Mucosa of descending colon (tissue), 3 donors: ENCODE measurements around the gene GLIS1. TPM values are rescaled to one million over a fixed set of nuclear protein-coding genes. Genes with fewer than 3 reads are reported as not detected.

Source experiments
- ATAC-seq: fragments of 200-7000 bp; cut with Tn5 transposase; one replicate; pipeline ENCODE4 v1.9.1; 2020; ENCODE audit warnings: mild to moderate bottlenecking, moderate library complexity
- DNase-seq, 3 donors: peaks; one replicate each; pipeline ENCODE4 v3.0.0-alpha.2; 2020
- H3K36me3 ChIP-seq: fragments of 200-600 bp; one replicate; pipeline ENCODE4 v1.8.0; 2021; ENCODE audit warnings: low read depth, mild to moderate bottlenecking
- H3K4me1 ChIP-seq: fragments of 200-600 bp; one replicate; pipeline ENCODE4 v1.8.0; 2021; ENCODE audit warnings: low read depth, mild to moderate bottlenecking
- H3K4me3 ChIP-seq: fragments of 200-600 bp; one replicate; pipeline ENCODE4 v1.8.0; 2021; ENCODE audit warnings: mild to moderate bottlenecking
- H3K9me3 ChIP-seq: fragments of 200-600 bp; one replicate; pipeline ENCODE4 v1.8.0; 2021; ENCODE audit warnings: mild to moderate bottlenecking
- intact Hi-C, 2 donors: fragments of 100-400 bp; cut with DNase I in 1 of 2; cut with micrococcal nuclease in 1 of 2; formaldehyde crosslinking; loops; one replicate each; pipeline versions ENCODE4 v1.11.0 to v1.11.1; 2022; cut with DNase I, micrococcal nuclease
- total RNA-seq, 3 donors: library from RNA; stranded (reverse); fragmentation: NEBNext Ultra II Directional in 2 of 3; extraction: Animal tissue kit (Norgen Biotek cat#: 25700) in 2 of 3; gene quantifications; one replicate each; pipeline versions ENCODE4 v1.2.1 to v1.2.4, GENCODE V29; 2021 to 2023
- TF ChIP-seq, protein P1 (sequence below): fragments of 200-600 bp; IDR thresholded peaks from one replicate; pipeline ENCODE4 v1.8.0; 2022; ENCODE audit warnings: antibody characterized with exemption, mild to moderate bottlenecking
- donor health status: DM: no; HTN: no; CAD: no; lungs with moderate emphysema.
- donor health status: DM: no; HTN: no; CAD: no.
- donor health status: DM: no; HTN: yes; CAD: no.

The GLIS1 gene
- total RNA-seq, 3 donors from 2014 or later = 0.09 to 0.24 (median 0.14) TPM

DNA sequence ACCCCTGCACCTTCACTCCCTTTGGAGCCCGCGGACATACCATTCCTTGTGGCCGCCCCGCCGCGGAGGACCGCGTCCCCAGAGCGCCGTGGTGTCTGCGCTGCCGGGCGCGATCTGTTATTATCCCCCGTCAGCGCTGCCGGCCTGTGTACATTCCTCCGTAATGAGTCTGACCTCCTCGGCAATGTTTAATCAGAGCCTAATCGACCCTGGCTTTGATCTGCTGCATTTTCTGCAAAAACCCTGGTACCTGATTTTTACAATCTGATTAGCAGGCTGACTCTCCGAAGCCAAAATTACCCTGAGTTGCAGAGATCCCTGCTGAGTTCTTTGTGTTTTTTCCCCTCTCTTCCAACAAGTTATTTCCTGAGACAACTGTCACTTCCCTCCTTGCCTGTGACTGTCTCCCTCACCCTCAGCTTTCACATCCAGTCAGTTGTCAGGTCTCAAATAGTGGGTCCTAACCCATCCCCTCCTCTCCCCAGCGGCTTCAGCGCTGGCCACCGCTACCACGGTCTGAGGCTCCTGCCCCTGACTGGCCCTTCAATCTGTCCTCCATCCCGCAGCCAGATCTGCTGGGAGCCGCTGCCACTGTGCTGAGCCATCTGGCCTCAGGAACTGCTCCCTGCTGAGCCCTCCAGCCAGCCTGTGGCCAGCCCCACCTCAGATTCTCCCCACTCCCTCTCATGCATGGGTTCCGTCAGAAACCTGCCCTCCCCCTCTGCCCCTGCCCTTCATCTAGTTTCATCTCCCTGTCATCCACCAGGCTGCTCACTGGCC, 53.5 kb downstream of the GLIS1 start:
- intact Hi-C loops = no loop called here
- no peak for DNase-seq
- no peak overlapping the region for H3K4me3 ChIP-seq
- peaks cover 9% of the 10 kb centered on the region for H3K4me1 ChIP-seq
- peak; percentile 27 for ATAC-seq
- no peaks in the 10 kb centered on the region for H3K36me3 ChIP-seq
- TF ChIP-seq, protein P1, sequence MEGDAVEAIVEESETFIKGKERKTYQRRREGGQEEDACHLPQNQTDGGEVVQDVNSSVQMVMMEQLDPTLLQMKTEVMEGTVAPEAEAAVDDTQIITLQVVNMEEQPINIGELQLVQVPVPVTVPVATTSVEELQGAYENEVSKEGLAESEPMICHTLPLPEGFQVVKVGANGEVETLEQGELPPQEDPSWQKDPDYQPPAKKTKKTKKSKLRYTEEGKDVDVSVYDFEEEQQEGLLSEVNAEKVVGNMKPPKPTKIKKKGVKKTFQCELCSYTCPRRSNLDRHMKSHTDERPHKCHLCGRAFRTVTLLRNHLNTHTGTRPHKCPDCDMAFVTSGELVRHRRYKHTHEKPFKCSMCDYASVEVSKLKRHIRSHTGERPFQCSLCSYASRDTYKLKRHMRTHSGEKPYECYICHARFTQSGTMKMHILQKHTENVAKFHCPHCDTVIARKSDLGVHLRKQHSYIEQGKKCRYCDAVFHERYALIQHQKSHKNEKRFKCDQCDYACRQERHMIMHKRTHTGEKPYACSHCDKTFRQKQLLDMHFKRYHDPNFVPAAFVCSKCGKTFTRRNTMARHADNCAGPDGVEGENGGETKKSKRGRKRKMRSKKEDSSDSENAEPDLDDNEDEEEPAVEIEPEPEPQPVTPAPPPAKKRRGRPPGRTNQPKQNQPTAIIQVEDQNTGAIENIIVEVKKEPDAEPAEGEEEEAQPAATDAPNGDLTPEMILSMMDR = no peak
- no peaks in the 10 kb centered on the region for H3K9me3 ChIP-seq

DNA sequence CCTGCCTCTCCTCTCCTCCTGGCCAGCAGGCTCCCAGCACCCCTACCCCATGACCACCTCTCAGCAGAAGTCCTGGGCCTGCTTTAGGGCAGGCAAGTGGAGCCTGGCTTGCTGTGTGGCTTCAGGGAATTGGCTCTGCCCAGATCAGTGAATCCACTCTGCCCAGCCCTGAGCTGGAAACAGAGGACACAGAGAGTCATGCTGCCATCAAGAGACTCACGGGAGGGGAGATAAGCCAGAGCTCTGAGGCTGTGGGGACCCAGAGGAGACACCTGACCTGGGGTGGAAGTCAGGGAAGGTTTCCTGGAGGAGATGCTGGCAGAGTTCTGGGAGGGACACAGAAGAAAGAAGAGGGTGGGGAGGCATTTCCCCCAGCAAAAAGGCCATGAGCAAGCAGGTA, 54.2 kb downstream of the GLIS1 start:
- no peaks in the 10 kb centered on the region for H3K9me3 ChIP-seq
- TF ChIP-seq, protein P1 = no peak
- DNase-seq (no peak), ATAC-seq (no peak)
- intact Hi-C loops = no loop called here
- H3K4me3 ChIP-seq = no peak overlapping the region
- H3K4me1 ChIP-seq = peaks cover 9% of the 10 kb centered on the region
- H3K36me3 ChIP-seq = no peaks in the 10 kb centered on the region

DNA sequence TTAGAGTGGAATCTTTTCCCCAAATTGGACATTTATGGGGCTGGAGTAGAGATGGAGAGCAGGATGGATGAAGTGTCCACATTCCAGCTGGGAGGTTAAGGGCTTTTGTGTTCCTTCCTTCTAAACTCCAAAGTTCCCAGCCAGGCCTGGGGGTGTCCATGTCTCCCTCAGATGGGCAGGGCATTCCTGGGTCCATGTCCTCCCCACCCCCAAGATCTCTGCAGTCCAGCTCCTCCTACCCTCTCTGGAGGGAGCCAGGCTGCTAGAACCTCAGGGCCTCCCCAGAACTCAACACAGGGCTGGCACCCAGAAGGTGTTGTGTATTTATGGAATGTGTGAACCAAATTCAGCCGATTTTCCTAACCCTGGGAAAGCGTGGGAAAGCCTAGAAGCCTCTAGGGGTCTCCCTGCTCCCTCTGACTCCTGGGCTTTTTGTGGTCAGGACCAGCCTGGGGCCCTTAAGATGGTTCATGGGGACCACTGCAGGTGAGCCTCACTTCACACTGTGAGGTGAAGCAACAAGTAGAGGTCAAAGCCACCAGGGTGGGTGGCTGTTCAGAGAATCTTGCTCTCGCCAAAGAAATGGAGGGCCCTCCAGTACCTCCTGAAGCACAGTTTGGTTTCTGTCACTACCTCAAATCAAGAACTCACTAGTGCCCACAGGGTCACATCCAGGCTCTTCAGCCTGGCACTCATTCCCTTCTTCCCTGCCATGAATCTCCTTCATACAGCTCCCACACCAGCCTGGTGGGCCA, 54.8 kb downstream of the GLIS1 start:
- TF ChIP-seq, protein P1 = no peak
- H3K4me1 ChIP-seq = peaks cover 13% of the 10 kb centered on the region
- no peak for ATAC-seq
- no peak overlapping the region for H3K4me3 ChIP-seq
- intact Hi-C loops = no loop called here
- H3K36me3 ChIP-seq = no peaks in the 10 kb centered on the region
- no peaks in the 10 kb centered on the region for H3K9me3 ChIP-seq
- DNase-seq = no peak

DNA sequence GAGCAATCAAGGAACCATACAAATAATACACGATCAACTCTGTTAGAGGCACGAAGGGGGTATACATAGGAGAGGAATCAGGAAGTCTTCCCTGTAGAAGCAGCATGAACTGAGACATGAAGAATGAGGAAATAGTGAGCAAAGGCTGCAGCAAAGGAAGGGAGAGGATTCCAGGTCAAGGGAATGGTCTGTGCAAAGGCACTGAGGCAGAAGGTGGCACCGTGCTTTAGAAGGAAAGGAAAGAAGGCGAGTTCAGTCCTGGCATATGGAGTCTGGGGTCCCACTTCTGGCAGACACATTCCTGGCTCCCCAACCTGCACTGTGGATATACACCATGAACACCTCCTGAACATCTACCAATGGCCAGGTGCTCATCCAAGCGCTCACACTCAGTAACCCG, 56.1 kb downstream of the GLIS1 start:
- Histone ChIP-seq H3K4me3 (no peak overlapping the region), H3K4me1 (peaks cover 13% of the 10 kb centered on the region), H3K36me3 (no peaks in the 10 kb centered on the region), H3K9me3 (no peaks in the 10 kb centered on the region)
- TF ChIP-seq, protein P1 = no peak
- ATAC-seq = peak; percentile 27
- intact Hi-C loops = no loop called here
- no peak for DNase-seq

DNA sequence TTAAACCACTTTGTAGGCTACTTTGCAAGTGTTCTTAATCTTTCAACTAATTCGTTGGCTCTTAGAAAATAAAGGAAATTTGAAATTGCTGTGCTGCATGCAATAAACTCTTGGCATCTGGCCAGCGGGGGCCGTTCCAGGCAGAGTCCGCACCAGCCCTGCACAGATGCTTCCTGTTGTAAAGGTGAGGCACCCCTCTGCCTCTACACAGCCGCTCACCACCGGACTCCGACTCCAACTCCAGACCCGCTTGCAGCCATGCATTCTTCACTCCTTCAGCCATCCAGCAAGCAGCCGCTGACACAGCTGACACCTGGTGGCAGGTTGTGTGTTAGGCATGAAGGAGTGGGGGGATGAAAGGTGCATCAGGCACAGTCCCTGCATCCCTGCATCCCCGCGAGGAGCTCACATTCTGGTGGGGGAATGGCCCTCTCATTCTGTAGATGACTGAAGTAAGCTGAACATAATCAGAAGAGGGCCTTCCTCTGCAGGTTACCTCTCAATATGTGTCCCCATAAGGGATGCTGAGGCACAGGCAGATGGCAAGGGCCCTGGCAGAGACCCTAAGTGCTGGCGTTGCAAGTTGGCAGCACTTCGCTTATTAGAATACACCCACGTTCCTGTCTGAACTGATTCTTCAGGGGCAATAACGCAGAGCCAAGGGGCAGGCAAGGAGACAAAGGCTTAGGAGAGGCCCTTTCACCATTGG, 56.8 kb downstream of the GLIS1 start:
- intact Hi-C loops = no loop called here
- TF ChIP-seq, protein P1 = no peak
- H3K36me3 ChIP-seq = no peaks in the 10 kb centered on the region
- DNase-seq = peak; percentile 76 to 81 (median 78)
- ATAC-seq = peak; percentile 81
- H3K4me3 ChIP-seq = no peak overlapping the region
- H3K9me3 ChIP-seq = no peaks in the 10 kb centered on the region
- H3K4me1 ChIP-seq = peaks cover 13% of the 10 kb centered on the region
